ACC112 (cell line): ENCODE measurements around the gene KANSL1.
"Not testable (repeated sequence)": the region's sequence is repeated elsewhere in the genome, so short reads cannot be mapped to it uniquely, and the experiment has no call there.

Source experiments
- H2AFZ ChIP-seq: fragments of 200-600 bp; sonication (generic); one replicate; pipeline ENCODE4 v1.6.0; 2017; ENCODE audit warnings: antibody characterized with exemption, low read length; ENCODE audit not compliant: unreplicated experiment
- H3K27ac ChIP-seq: fragments of 200-600 bp; sonication (generic); 2 replicates; pipeline ENCODE4 v1.5.1; 2014; ENCODE audit warnings: low read depth, mild to moderate bottlenecking, antibody characterized with exemption, low read length, moderate library complexity
- H3K27me3 ChIP-seq: fragments of 200-600 bp; sonication (generic); 2 replicates; pipeline ENCODE4 v1.6.1; 2014; ENCODE audit warnings: mild to moderate bottlenecking, antibody characterized with exemption, low read length, moderate library complexity, mixed read lengths; ENCODE audit not compliant: insufficient read depth
- H3K36me3 ChIP-seq: fragments of 200-600 bp; sonication (generic); 2 replicates; pipeline ENCODE4 v1.6.1; 2016; ENCODE audit warnings: mild to moderate bottlenecking, antibody characterized with exemption, low read length, moderate library complexity, mixed read lengths; ENCODE audit not compliant: insufficient read depth
- H3K4me1 ChIP-seq: fragments of 200-600 bp; sonication (generic); one replicate; pipeline ENCODE4 v1.6.1; 2016; ENCODE audit warnings: low read length, mixed read lengths; ENCODE audit not compliant: insufficient read depth, unreplicated experiment, control insufficient read depth
- H3K4me3 ChIP-seq: fragments of 200-600 bp; sonication (generic); 2 replicates; pipeline ENCODE4 v1.5.1; 2014; ENCODE audit warnings: mild to moderate bottlenecking, low read depth, low read length
- H3K79me2 ChIP-seq: fragments of 200-600 bp; sonication (generic); one replicate; pipeline ENCODE4 v1.6.0; 2016; ENCODE audit warnings: low read length; ENCODE audit not compliant: control insufficient read depth, unreplicated experiment, insufficient read depth

KANSL1 gene

GRCh38 chr17:46092991-46093390 lies 100.2 kb downstream of the KANSL1 start:
- Histone ChIP-seq H3K4me1 (peaks cover 20% of the 10 kb centered on the region), H3K27ac (no peak overlapping the region), H3K4me3 (no peak overlapping the region), H2AFZ (no peak overlapping the region), H3K27me3 (no peaks in the 10 kb centered on the region), H3K79me2 (peaks cover 58% of the 10 kb centered on the region), H3K36me3 (peaks cover 7% of the 10 kb centered on the region)

GRCh38 chr17:46090871-46091270 lies 102.4 kb downstream of the KANSL1 start:
- Histone ChIP-seq H3K4me1 (peaks cover 11% of the 10 kb centered on the region), H3K4me3 (no peak overlapping the region), H2AFZ (no peak overlapping the region), H3K27ac (no peak overlapping the region), H3K27me3 (no peaks in the 10 kb centered on the region), H3K79me2 (peaks cover 59% of the 10 kb centered on the region), H3K36me3 (peaks cover 13% of the 10 kb centered on the region)

- H2AFZ ChIP-seq = no peak overlapping the region
- peaks cover 11% of the 10 kb centered on the region for H3K36me3 ChIP-seq
- peaks cover 11% of the 10 kb centered on the region for H3K4me1 ChIP-seq
- no peak overlapping the region for H3K4me3 ChIP-seq
- no peaks in the 10 kb centered on the region for H3K27me3 ChIP-seq
- H3K79me2 ChIP-seq = peaks cover 47% of the 10 kb centered on the region
- no peak overlapping the region for H3K27ac ChIP-seq
These were observed 103.8 kb downstream of the KANSL1 start for GRCh38 chr17:46089389-46089965.

- Histone ChIP-seq H3K27ac (no peak overlapping the region), H3K27me3 (no peaks in the 10 kb centered on the region), H3K4me3 (no peak overlapping the region), H2AFZ (no peak overlapping the region), H3K79me2 (peaks cover 46% of the 10 kb centered on the region), H3K4me1 (peaks cover 10% of the 10 kb centered on the region), H3K36me3 (peaks cover 5% of the 10 kb centered on the region)
These were observed 104.6 kb downstream of the KANSL1 start for GRCh38 chr17:46088595-46088994.

GRCh38 chr17:46087871-46088270 lies 105.4 kb downstream of the KANSL1 start:
- H3K4me3 ChIP-seq, H3K27me3 ChIP-seq, H2AFZ ChIP-seq, H3K36me3 ChIP-seq, H3K4me1 ChIP-seq, H3K27ac ChIP-seq: not testable (repeated sequence)
- H3K79me2 ChIP-seq = peaks cover 51% of the 10 kb centered on the region

- H2AFZ ChIP-seq = no peak overlapping the region
- H3K4me3 ChIP-seq = no peak overlapping the region
- peaks cover 61% of the 10 kb centered on the region for H3K79me2 ChIP-seq
- no peak overlapping the region for H3K27ac ChIP-seq
- H3K36me3 ChIP-seq = peaks cover 11% of the 10 kb centered on the region
- H3K27me3 ChIP-seq = no peaks in the 10 kb centered on the region
- H3K4me1 ChIP-seq = peaks cover 6% of the 10 kb centered on the region
These were observed 106.4 kb downstream of the KANSL1 start for GRCh38 chr17:46086821-46087220.

- Histone ChIP-seq H3K79me2 (peaks cover 57% of the 10 kb centered on the region), H3K27me3 (no peaks in the 10 kb centered on the region), H3K4me1 (peaks cover 7% of the 10 kb centered on the region), H3K4me3 (no peak overlapping the region), H3K27ac (no peak overlapping the region), H2AFZ (no peak overlapping the region), H3K36me3 (peaks cover 22% of the 10 kb centered on the region)
These were observed 107.7 kb downstream of the KANSL1 start for GRCh38 chr17:46085522-46085921.

GRCh38 chr17:46082257-46082656 lies 111.0 kb downstream of the KANSL1 start:
- Histone ChIP-seq H2AFZ (no peak overlapping the region), H3K27ac (no peak overlapping the region), H3K27me3 (no peaks in the 10 kb centered on the region), H3K79me2 (peaks cover 39% of the 10 kb centered on the region), H3K36me3 (peaks cover 29% of the 10 kb centered on the region), H3K4me3 (no peak overlapping the region), H3K4me1 (peaks cover 7% of the 10 kb centered on the region)

GRCh38 chr17:46081018-46081320 lies 112.3 kb downstream of the KANSL1 start:
- Histone ChIP-seq H3K4me1 (peaks cover 7% of the 10 kb centered on the region), H3K27me3 (no peaks in the 10 kb centered on the region), H3K27ac (no peak overlapping the region), H2AFZ (no peak overlapping the region), H3K4me3 (no peak overlapping the region), H3K79me2 (peaks cover 26% of the 10 kb centered on the region), H3K36me3 (peaks cover 24% of the 10 kb centered on the region)

GRCh38 chr17:46080118-46081017 lies 112.9 kb downstream of the KANSL1 start:
- Histone ChIP-seq H2AFZ (no peak overlapping the region), H3K4me3 (no peak overlapping the region), H3K27ac (no peak overlapping the region), H3K4me1 (peaks cover 7% of the 10 kb centered on the region), H3K36me3 (peaks cover 24% of the 10 kb centered on the region), H3K27me3 (no peaks in the 10 kb centered on the region), H3K79me2 (peaks cover 30% of the 10 kb centered on the region)

- H3K27ac ChIP-seq = no peak overlapping the region
- no peaks in the 10 kb centered on the region for H3K27me3 ChIP-seq
- H3K79me2 ChIP-seq = peaks cover 27% of the 10 kb centered on the region
- no peak overlapping the region for H2AFZ ChIP-seq
- H3K4me3 ChIP-seq = no peak overlapping the region
- peaks cover 24% of the 10 kb centered on the region for H3K36me3 ChIP-seq
- H3K4me1 ChIP-seq = peaks cover 15% of the 10 kb centered on the region
These were observed 114.6 kb downstream of the KANSL1 start for GRCh38 chr17:46078675-46079074.
